ENCODE results near the gene OR2A2.

The OR2A2 gene

DNA sequence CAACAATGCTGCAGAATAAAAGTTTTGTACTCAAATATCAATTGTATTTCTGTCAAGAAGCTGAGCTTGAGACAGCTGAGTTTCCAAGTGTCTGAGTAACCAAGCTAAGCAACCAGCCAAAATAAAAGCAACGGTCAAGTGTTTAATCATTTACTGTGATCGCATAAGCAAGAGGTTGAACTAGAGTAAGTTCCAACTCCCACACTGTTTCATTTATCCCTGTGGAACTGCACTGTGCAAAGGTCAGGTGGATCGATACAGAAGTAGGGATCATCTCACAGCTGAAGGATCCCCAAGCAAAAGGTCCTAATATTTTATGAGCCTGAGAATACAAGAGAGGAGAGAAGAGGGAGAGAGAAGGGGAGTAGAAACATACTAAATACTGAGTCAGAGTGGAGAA lies 35.0 kb downstream of the OR2A2 start:
- TF ChIP-seq, protein P1, sequence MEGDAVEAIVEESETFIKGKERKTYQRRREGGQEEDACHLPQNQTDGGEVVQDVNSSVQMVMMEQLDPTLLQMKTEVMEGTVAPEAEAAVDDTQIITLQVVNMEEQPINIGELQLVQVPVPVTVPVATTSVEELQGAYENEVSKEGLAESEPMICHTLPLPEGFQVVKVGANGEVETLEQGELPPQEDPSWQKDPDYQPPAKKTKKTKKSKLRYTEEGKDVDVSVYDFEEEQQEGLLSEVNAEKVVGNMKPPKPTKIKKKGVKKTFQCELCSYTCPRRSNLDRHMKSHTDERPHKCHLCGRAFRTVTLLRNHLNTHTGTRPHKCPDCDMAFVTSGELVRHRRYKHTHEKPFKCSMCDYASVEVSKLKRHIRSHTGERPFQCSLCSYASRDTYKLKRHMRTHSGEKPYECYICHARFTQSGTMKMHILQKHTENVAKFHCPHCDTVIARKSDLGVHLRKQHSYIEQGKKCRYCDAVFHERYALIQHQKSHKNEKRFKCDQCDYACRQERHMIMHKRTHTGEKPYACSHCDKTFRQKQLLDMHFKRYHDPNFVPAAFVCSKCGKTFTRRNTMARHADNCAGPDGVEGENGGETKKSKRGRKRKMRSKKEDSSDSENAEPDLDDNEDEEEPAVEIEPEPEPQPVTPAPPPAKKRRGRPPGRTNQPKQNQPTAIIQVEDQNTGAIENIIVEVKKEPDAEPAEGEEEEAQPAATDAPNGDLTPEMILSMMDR (IDR thresholded peaks at IDR 0.05; ENCODE audit: low read depth, low read length, missing control alignments): no peak
- Histone ChIP-seq H3K36me3 (replicated peaks) (no peaks in the 10 kb centered on the region), H3K27ac (no peak overlapping the region), H3K27me3 (replicated peaks) (no peaks in the 10 kb centered on the region), H3K4me3 (ENCODE audit: low read depth, low read length) (no peak overlapping the region)
- no peak for DNase-seq
- in situ Hi-C loops (cut with HindIII; ENCODE audit: low pct_ligation_motif_present, low sequenced_read_pairs): no loop called here

- no peak for DNase-seq
- TF ChIP-seq, protein P1 (IDR thresholded peaks at IDR 0.05; ENCODE audit: low read depth, low read length, missing control alignments): no peak
- no peak overlapping the region for H3K4me3 ChIP-seq (ENCODE audit: low read depth, low read length)
- H3K27ac ChIP-seq: no peak overlapping the region
- H3K36me3 ChIP-seq (replicated peaks): no peaks in the 10 kb centered on the region
- in situ Hi-C loops (cut with HindIII; ENCODE audit: low pct_ligation_motif_present, low sequenced_read_pairs): no loop called here
- H3K27me3 ChIP-seq (replicated peaks): no peaks in the 10 kb centered on the region
Measured at GRCh38 chr7:144148224-144148827, 38.9 kb downstream of the OR2A2 start.

- H3K4me3 ChIP-seq (ENCODE audit: low read depth, low read length): no peak overlapping the region
- no peak for DNase-seq
- no peak overlapping the region for H3K27ac ChIP-seq
- no peaks in the 10 kb centered on the region for H3K36me3 ChIP-seq (replicated peaks)
- in situ Hi-C loops (cut with HindIII; ENCODE audit: low pct_ligation_motif_present, low sequenced_read_pairs): no loop called here
- H3K27me3 ChIP-seq (replicated peaks): no peaks in the 10 kb centered on the region
- TF ChIP-seq, protein P1 (IDR thresholded peaks at IDR 0.05; ENCODE audit: low read depth, low read length, missing control alignments): no peak
Measured at GRCh38 chr7:144158861-144159260, 49.5 kb downstream of the OR2A2 start.

Data from brain microvascular endothelial cell (primary cell).